GM12892 (cell line): ENCODE data around the gene ETS2.

ENCODE experiments used
- POLR2A ChIP-seq: IDR thresholded peaks from 2 replicates; pipeline ENCODE4 v1.6.1; 2011; ENCODE audit warnings: low read depth, low read length, control low read depth
- POLR2AphosphoS5 ChIP-seq: IDR thresholded peaks from 2 replicates; pipeline ENCODE4 v1.6.1; 2011; ENCODE audit warnings: low read depth, low read length, control low read depth
- TAF1 ChIP-seq: IDR thresholded peaks from 2 replicates; pipeline ENCODE4 v1.6.1; 2011; ENCODE audit warnings: low read depth, mild to moderate bottlenecking, control low read depth, low read length, borderline replicate concordance

- TF ChIP-seq POLR2A (no peak), POLR2AphosphoS5 (no peak), TAF1 (no peak)
Observed at GRCh38 chr21:38777015-38777414, 28.7 kb upstream of the ETS2 start.
